ENCODE measurements around the gene MS4A6E. TPM values are rescaled to one million over a fixed set of nuclear protein-coding genes. Genes with fewer than 3 reads are reported as not detected.

The MS4A6E gene
- total RNA-seq, 2 experiments from 2014 or later: not detected

GRCh38 chr11:60315871-60316270 lies 11.2 kb upstream of the MS4A6E start:
- intact Hi-C loops (cut with micrococcal nuclease): no loop called here
- ATAC-seq (no peak), DNase-seq (no peak)
- H3K4me3 Mint-ChIP-seq: no peak overlapping the region
- no peaks in the 10 kb centered on the region for H3K36me3 Mint-ChIP-seq (ENCODE audit: low read depth)
- H3K27ac Mint-ChIP-seq: no peak overlapping the region
- TF ChIP-seq, protein P1, sequence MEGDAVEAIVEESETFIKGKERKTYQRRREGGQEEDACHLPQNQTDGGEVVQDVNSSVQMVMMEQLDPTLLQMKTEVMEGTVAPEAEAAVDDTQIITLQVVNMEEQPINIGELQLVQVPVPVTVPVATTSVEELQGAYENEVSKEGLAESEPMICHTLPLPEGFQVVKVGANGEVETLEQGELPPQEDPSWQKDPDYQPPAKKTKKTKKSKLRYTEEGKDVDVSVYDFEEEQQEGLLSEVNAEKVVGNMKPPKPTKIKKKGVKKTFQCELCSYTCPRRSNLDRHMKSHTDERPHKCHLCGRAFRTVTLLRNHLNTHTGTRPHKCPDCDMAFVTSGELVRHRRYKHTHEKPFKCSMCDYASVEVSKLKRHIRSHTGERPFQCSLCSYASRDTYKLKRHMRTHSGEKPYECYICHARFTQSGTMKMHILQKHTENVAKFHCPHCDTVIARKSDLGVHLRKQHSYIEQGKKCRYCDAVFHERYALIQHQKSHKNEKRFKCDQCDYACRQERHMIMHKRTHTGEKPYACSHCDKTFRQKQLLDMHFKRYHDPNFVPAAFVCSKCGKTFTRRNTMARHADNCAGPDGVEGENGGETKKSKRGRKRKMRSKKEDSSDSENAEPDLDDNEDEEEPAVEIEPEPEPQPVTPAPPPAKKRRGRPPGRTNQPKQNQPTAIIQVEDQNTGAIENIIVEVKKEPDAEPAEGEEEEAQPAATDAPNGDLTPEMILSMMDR (IDR thresholded peaks at IDR 0.05): no peak
- H3K4me1 Mint-ChIP-seq (ENCODE audit: low read depth): peaks cover 2% of the 10 kb centered on the region
- H3K9me3 Mint-ChIP-seq: peaks cover 15% of the 10 kb centered on the region
- POLR2A ChIA-PET: no interaction called here
- CTCF ChIA-PET: no interaction called here
- H3K27me3 Mint-ChIP-seq: peaks cover 16% of the 10 kb centered on the region

- CTCF ChIA-PET: no interaction called here
- H3K9me3 Mint-ChIP-seq: peaks cover 16% of the 10 kb centered on the region
These were observed 10.7 kb upstream of the MS4A6E start for GRCh38 chr11:60316317-60316716.

DNA sequence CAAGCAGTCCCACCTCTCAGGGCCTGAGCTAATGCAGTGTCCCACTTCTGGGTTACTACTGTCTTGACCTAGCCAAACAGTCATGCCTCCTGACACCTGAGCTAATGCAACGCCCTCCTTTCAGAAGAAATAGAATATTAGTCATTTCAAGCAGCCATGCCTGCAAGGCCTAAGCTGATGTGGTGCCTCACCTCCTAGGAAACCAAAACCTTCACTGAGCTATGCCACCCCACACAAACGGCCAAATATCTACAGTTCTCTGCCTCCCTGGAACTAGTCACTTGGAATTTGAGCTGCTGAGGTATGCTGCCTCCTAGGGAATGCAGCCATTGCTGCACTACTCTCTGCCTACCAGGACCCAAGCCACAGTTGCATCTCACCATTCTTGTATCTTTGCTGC lies 8.3 kb upstream of the MS4A6E start:
- H3K9me3 Mint-ChIP-seq: peaks cover 31% of the 10 kb centered on the region
- H3K27me3 Mint-ChIP-seq: peaks cover 22% of the 10 kb centered on the region
- intact Hi-C loops (cut with micrococcal nuclease): no loop called here
- no peak overlapping the region for H3K4me3 Mint-ChIP-seq
- ChIA-PET POLR2A (no interaction called here), CTCF (interaction anchor here (2.5 kb wide), 1 partner anchor 15 kb away, joined by 10 read pairs; no protein-coding TSS in a partner anchor)
- TF ChIP-seq, protein P1 (IDR thresholded peaks at IDR 0.05): no peak
- H3K36me3 Mint-ChIP-seq (ENCODE audit: low read depth): no peaks in the 10 kb centered on the region
- DNase-seq (no peak), ATAC-seq (no peak)
- peaks cover 2% of the 10 kb centered on the region for H3K4me1 Mint-ChIP-seq (ENCODE audit: low read depth)
- H3K27ac Mint-ChIP-seq: no peak overlapping the region

More at GRCh38 chr11:60316317-60316716, 10.7 kb upstream of the MS4A6E start:
- Mint-ChIP-seq H3K4me3 (no peak overlapping the region), H3K4me1 (ENCODE audit: low read depth) (peaks cover 2% of the 10 kb centered on the region), H3K27ac (no peak overlapping the region), H3K36me3 (ENCODE audit: low read depth) (no peaks in the 10 kb centered on the region), H3K27me3 (peaks cover 18% of the 10 kb centered on the region)
- POLR2A ChIA-PET: no interaction called here
- ATAC-seq: no peak
- no peak for DNase-seq
- TF ChIP-seq, protein P1 (IDR thresholded peaks at IDR 0.05): no peak
- intact Hi-C loops (cut with micrococcal nuclease): no loop called here

DNA sequence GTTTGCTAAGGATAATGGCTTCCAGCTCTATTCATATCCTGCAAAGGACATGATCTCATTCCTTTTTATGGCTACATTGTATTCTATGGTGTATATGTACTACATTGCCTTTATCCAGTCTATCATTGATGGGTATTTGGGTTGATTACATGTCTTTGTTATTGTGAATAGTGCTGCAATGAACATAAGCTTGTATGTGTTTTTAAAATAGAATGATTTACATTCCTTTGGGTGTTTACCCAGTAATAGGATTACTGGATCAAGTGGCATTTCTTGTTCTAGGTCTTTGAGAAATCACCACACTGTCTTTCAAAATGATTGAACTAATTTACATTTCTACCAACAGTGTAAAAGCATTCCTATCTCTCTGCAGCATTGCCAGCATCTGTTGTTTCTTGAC lies 6.0 kb upstream of the MS4A6E start:
- ChIA-PET POLR2A (no interaction called here), CTCF (interaction anchor here (2.5 kb wide), 1 partner anchor 12 kb away, joined by 10 read pairs; no protein-coding TSS in a partner anchor)
- no peaks in the 10 kb centered on the region for H3K4me1 Mint-ChIP-seq (ENCODE audit: low read depth)
- H3K9me3 Mint-ChIP-seq: peaks cover 32% of the 10 kb centered on the region
- H3K27me3 Mint-ChIP-seq: peaks cover 20% of the 10 kb centered on the region
- no peak for ATAC-seq
- TF ChIP-seq, protein P1 (IDR thresholded peaks at IDR 0.05): no peak
- no peak for DNase-seq
- no peaks in the 10 kb centered on the region for H3K36me3 Mint-ChIP-seq (ENCODE audit: low read depth)
- no peak overlapping the region for H3K4me3 Mint-ChIP-seq
- intact Hi-C loops (cut with micrococcal nuclease): no loop called here
- H3K27ac Mint-ChIP-seq: no peak overlapping the region

GRCh38 chr11:60328460-60328859 lies 1.4 kb downstream of the MS4A6E start:
- intact Hi-C loops (cut with micrococcal nuclease): no loop called here
- POLR2A ChIA-PET: no interaction called here
- H3K4me1 Mint-ChIP-seq (ENCODE audit: low read depth): no peaks in the 10 kb centered on the region

More at GRCh38 chr11:60328460-60328859, 1.4 kb downstream of the MS4A6E start:
- Mint-ChIP-seq H3K4me3 (no peak overlapping the region), H3K27me3 (peaks cover 4% of the 10 kb centered on the region), H3K27ac (no peak overlapping the region), H3K9me3 (peaks cover 7% of the 10 kb centered on the region), H3K36me3 (ENCODE audit: low read depth) (no peaks in the 10 kb centered on the region)
- DNase-seq (no peak), ATAC-seq (no peak)
- CTCF ChIA-PET: no interaction called here
- TF ChIP-seq, protein P1 (IDR thresholded peaks at IDR 0.05): no peak

All from activated CD8-positive, alpha-beta T cell treated with anti-CD3 and anti-CD28 coated beads for 36 hours (primary cell).